Measurements from ENCODE around the gene GRM8.

DNA sequence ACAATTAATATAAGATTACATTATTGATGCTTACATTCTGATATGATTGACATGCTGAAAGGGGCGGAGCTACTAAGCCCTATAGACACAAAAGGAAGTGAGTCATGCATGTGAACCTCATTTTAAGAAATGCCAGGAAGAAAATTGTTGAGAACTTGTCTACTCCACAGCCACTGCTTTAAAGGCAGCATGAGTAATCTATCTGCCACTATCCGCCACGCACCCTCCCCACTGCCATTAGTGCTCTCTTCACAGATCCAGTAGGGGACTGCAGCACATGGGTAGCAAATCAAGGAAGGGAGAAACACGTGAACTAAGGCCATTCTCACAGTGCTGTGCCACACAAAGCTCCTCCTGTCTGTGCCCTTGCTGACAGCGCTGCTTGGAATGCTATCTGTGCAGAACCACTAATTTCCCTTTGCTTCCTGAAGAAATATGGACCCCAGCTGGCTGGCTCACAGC, 524.8 kb downstream of the GRM8 start:
- no peak for TF ChIP-seq CTCF (IDR thresholded peaks at IDR 0.05)
- TF ChIP-seq REST (IDR thresholded peaks at IDR 0.05; ENCODE audit: insufficient read depth in 1 of 2, low read depth in 2 of 2, low read length in 1 of 2), result no peak
- no peak for TF ChIP-seq POLR2AphosphoS5 (IDR thresholded peaks at IDR 0.05; ENCODE audit: low read depth, low read length)
- TF ChIP-seq SIN3A (IDR thresholded peaks at IDR 0.05; ENCODE audit: borderline replicate concordance, insufficient read depth, low read depth, low read length), result no peak
